Astrocyte of the cerebellum (primary cell): ENCODE results near the gene EBF3.

Experiments used
- DNase-seq: peaks from one replicate; pipeline ENCODE4 v3.0.0-alpha.2; 2011; ENCODE audit warnings: low read depth
- H3K4me3 ChIP-seq: 2 replicates; pipeline ENCODE4 v1.5.1; 2011; ENCODE audit warnings: mild to moderate bottlenecking, low read depth, low read length, moderate library complexity
- in situ Hi-C: cut with HindIII; loops from 2 replicates; pipeline ENCODE4 v1.10.0; 2017; ENCODE audit warnings: low sequenced_read_pairs
- TF ChIP-seq, protein P1 (sequence below): IDR thresholded peaks from 2 replicates; pipeline ENCODE4 v1.5.1; 2012; ENCODE audit warnings: low read length, low read depth, moderate library complexity, mild to moderate bottlenecking; ENCODE audit errors: missing control alignments

Gene EBF3

DNA sequence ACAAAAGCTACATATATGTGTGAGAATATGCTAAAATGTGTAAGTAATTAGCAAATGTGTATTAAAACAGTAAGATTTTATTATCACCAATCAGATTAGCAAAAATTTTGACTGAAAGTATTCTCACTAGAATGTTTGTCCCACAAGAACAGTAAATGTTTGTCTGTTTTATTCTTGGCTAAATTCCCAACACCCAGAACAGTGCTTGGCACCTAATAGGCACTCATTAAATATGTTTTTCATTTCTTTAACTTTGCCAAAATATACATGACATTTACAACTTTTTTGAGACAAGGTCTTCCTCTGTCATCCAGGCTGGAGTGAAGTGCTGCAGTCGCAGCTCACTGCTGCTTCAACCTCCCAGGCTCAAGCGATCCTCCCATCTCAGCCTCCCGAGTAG is 143.6 kb downstream of the EBF3 start:
- in situ Hi-C loops = no loop called here
- no peak for DNase-seq
- TF ChIP-seq, protein P1, sequence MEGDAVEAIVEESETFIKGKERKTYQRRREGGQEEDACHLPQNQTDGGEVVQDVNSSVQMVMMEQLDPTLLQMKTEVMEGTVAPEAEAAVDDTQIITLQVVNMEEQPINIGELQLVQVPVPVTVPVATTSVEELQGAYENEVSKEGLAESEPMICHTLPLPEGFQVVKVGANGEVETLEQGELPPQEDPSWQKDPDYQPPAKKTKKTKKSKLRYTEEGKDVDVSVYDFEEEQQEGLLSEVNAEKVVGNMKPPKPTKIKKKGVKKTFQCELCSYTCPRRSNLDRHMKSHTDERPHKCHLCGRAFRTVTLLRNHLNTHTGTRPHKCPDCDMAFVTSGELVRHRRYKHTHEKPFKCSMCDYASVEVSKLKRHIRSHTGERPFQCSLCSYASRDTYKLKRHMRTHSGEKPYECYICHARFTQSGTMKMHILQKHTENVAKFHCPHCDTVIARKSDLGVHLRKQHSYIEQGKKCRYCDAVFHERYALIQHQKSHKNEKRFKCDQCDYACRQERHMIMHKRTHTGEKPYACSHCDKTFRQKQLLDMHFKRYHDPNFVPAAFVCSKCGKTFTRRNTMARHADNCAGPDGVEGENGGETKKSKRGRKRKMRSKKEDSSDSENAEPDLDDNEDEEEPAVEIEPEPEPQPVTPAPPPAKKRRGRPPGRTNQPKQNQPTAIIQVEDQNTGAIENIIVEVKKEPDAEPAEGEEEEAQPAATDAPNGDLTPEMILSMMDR = no peak
- H3K4me3 ChIP-seq = no peak overlapping the region

DNA sequence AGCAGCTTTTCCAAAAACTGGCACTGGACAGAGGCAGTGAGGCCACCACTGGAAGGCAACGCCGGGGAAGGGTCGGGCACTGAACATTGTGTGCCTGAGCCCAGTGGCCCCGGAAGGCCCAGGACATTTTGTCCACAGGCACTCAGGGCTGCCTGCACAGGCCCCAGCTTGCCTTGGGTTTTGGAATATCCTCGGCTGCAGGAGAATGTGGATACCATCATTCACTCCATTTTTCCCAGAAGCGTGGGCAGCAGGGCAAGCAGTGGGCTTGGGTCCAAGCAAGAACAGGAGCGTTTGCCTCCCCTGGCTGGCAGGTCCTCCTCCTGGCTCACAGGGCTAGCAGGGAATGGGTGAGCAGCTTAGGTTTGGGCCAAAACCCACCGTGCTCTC is 147.4 kb downstream of the EBF3 start:
- no peak for DNase-seq
- TF ChIP-seq, protein P1 = no peak
- H3K4me3 ChIP-seq = no peak overlapping the region
- in situ Hi-C loops = no loop called here

DNA sequence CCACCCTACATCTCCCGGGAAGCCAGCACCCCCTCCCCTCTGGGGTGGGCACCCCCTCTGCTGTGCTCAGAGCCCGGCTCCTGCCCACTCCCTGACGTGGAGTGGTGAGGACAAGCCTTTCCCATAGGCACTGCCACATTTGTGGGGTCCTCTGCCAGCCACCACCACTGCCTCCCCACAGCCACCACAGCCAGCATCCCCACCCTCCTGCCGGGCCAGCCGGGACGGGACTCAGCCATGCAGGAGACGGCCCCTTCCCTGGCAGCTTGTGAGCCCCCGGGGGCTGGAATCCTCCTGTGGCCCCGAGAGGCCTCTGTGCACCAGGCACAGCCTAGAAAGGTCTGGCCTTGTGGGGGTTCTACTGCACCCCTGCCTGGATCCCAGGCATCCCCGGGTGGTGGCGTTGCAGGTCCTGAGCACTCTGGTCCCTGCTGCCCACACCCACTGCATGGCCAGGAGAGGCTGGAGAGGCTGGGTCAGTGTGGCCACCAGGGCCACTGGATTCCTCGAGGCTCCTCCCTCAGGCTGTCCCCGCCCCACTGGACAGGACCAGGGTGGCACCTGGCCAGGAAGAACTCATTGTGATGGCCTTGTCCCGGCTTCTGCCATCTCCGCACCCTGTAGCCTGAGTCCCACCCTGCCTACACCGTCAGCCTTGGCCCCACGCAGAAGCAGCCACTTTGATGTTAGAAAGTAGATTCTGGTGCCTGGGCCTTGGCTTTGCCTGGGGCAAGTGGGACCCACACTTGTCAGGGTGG is 148.0 kb downstream of the EBF3 start:
- in situ Hi-C loops = no loop called here
- H3K4me3 ChIP-seq = no peak overlapping the region
- no peak for DNase-seq
- TF ChIP-seq, protein P1 = no peak

DNA sequence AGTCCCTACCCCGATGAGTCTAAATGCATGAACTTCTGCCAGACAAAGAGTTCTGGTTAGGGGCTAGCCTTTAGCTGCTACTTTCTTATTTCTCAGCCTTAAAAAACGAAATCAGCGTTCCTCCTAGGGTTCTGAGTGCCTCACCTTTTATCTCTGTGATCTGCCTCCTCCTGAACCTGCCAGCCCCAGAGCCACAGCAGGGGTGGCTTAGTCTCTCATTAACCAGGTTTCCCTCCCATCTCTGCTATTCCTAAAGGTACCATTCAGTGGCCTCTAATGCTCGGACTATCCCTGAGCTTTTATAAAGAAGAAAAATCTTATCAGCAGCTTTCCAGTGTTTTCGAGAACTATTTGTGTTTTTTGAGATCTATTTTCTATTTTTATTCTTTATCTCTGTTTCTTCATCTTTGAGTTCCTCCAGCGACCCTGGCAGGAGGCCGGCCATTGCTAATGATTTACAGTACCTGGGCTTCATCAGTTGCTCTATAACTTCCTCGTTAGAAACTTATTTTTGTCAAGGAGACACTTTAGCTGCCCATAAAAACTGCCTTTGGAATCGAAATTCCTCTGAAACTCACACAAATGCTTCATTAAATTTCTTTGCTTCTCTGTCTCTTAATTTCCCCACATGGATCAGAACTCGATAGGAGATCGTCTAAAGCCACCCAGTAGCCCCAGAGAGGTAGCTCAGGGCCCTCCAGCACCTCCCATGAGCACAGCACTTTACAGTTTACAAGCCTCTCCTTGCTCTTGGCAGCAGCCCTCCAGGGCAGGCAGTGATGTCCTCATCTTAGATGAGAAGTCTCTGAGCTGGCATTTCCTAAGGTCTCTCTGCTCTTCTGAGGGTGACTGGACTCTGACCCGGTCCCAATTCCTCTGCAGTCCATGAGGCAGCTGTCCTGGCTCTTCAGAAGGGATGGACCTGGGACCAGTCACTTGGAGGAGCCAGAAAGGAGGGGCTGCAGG is 149.1 kb downstream of the EBF3 start:
- no peak for DNase-seq
- TF ChIP-seq, protein P1 = no peak
- H3K4me3 ChIP-seq = no peak overlapping the region
- in situ Hi-C loops = no loop called here

DNA sequence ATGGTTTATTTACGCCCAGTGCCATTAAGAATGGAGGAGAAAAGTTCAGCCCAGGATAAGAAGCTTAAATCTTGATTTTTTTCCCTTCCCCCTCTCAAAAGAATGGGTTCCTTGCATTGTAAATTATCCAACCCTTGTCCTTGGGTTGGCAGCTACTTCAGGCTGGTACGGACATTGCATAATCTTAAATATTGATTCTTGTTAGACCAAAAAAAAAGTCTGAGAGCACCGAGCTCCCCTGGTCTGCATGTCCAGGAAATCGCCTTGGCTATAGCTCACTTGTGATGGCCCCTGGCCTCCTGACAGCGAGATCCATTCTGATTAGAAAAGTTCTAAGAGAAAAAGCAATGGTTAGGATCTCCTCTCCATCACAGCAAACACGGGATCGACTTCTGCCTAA is 151.7 kb downstream of the EBF3 start:
- no peak overlapping the region for H3K4me3 ChIP-seq
- in situ Hi-C loops = no loop called here
- no peak for DNase-seq
- TF ChIP-seq, protein P1 = no peak

DNA sequence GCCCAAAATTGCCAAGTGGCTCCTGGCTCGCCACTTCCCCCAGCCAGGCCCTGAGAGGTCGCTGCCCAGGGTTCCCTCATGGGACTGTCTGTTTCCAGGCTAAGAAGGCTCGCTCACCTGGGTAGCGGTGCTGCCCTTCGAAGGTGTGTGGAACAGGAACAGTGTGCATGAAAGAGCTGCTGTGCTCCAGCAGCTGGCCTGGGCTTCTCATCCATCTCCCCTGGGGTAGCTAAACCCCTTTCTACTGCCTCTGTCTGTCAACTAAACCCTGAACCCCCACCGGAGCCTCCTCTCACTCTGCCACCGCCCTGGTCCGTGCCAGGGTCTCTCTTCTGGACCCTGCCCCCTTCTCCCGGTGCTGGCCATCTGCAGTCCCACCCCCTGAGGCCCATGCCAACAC is 152.9 kb downstream of the EBF3 start:
- no peak for DNase-seq
- TF ChIP-seq, protein P1 = no peak
- no peak overlapping the region for H3K4me3 ChIP-seq
- in situ Hi-C loops = no loop called here
